GM12892 (cell line): Measurements from ENCODE around the gene NKX1-2.

Experiments used
- POLR2A ChIP-seq: IDR thresholded peaks from 2 replicates; pipeline ENCODE4 v1.6.1; 2011; ENCODE audit warnings: low read depth, low read length, control low read depth
- POLR2AphosphoS5 ChIP-seq: IDR thresholded peaks from 2 replicates; pipeline ENCODE4 v1.6.1; 2011; ENCODE audit warnings: low read depth, low read length, control low read depth
- TAF1 ChIP-seq: IDR thresholded peaks from 2 replicates; pipeline ENCODE4 v1.6.1; 2011; ENCODE audit warnings: low read depth, mild to moderate bottlenecking, control low read depth, low read length, borderline replicate concordance

DNA sequence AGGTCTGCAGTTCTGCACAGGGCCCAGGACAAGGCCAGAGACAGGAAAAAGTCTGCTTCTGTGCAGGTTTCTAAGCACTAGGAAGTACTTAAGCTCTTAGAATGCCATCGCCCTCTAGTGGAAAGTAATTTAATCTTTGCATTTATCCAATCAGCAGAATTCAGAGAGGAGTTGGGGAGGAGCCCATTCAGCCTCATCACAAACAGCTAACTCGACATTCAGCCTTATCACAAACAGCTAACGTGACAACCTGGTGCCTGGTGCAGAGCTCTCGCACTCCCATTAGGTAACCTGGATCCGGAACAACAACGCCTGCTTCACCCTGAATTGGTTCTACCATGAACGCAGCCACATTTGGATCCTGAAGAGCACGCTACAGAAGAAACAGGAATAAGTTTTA lies 46.3 kb downstream of the NKX1-2 start:
- TF ChIP-seq POLR2AphosphoS5 (no peak), POLR2A (no peak), TAF1 (no peak)
